A673 (cell line): ENCODE measurements around the gene DAP3.

ENCODE experiments used
- EZH2 ChIP-seq: fragments of 200-600 bp; sonication (generic); IDR thresholded peaks from 2 replicates; pipeline ENCODE4 v1.6.1; 2017; ENCODE audit warnings: borderline replicate concordance, low read depth, mild to moderate bottlenecking, mixed read lengths, antibody characterized with exemption, low read length; ENCODE audit not compliant: poor library complexity, severe bottlenecking
- TF ChIP-seq, protein P1 (sequence below): fragments of 300-800, 200-600 bp; sonication (generic); conservative IDR thresholded peaks from 2 replicates; pipeline ENCODE4 v1.5.1; 2017; ENCODE audit warnings: low read depth, mild to moderate bottlenecking, antibody characterized with exemption, low read length, moderate library complexity, mixed read lengths

DNA sequence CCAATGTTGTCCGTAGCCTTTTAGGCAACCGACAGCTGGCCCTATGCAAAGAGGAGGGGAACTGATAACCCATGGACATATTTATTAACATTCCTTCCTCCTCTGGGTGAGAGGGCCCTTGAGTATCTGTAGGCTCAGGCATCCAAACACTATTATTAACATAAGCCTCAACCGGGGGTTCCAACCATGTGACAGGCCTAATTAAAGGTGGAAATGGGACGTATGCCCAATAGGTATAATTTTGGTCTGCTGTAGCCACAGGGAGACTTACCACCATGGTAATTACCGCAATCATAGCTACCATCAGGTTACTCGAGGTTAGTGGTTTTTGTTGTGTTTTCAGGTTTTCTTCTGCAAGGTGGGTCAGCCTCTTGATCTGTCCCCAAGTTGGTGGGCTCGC, 5.3 kb downstream of the DAP3 start:
- TF ChIP-seq, protein P1, sequence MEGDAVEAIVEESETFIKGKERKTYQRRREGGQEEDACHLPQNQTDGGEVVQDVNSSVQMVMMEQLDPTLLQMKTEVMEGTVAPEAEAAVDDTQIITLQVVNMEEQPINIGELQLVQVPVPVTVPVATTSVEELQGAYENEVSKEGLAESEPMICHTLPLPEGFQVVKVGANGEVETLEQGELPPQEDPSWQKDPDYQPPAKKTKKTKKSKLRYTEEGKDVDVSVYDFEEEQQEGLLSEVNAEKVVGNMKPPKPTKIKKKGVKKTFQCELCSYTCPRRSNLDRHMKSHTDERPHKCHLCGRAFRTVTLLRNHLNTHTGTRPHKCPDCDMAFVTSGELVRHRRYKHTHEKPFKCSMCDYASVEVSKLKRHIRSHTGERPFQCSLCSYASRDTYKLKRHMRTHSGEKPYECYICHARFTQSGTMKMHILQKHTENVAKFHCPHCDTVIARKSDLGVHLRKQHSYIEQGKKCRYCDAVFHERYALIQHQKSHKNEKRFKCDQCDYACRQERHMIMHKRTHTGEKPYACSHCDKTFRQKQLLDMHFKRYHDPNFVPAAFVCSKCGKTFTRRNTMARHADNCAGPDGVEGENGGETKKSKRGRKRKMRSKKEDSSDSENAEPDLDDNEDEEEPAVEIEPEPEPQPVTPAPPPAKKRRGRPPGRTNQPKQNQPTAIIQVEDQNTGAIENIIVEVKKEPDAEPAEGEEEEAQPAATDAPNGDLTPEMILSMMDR: no peak
- no peak for TF ChIP-seq EZH2
